Liver (tissue), 9 donors: ENCODE results near the gene ELN. TPM values are rescaled to one million over a fixed set of nuclear protein-coding genes. Genes with fewer than 3 reads are reported as not detected.

ENCODE experiments used
- DNase-seq: peaks from one replicate; pipeline ENCODE4 v3.0.0-alpha.2; 2017; ENCODE audit warnings: low spot score
- H3K27ac ChIP-seq, 2 donors: one replicate each; pipeline ENCODE4 v1.7.0; 2013; ENCODE audit warnings: inconsistent platforms in 2 of 2, low read length in 2 of 2, control low read depth in 1 of 2, low read depth in 1 of 2, mild to moderate bottlenecking in 1 of 2
- H3K27me3 ChIP-seq, 4 donors: one replicate each; pipeline versions ENCODE4 v1.6.1 to v1.7.0; 2013; ENCODE audit warnings: low read length in 3 of 4, inconsistent platforms in 1 of 4, mild to moderate bottlenecking in 1 of 4, moderate library complexity in 1 of 4; ENCODE audit not compliant: control insufficient read depth in 4 of 4, insufficient read depth in 4 of 4
- H3K36me3 ChIP-seq, 4 donors: one replicate each; pipeline versions ENCODE4 v1.6.1 to v1.7.0; 2013; ENCODE audit warnings: low read length in 3 of 4, mild to moderate bottlenecking in 3 of 4, low read depth in 1 of 4, moderate library complexity in 1 of 4; ENCODE audit not compliant: control insufficient read depth in 4 of 4, insufficient read depth in 3 of 4
- H3K4me1 ChIP-seq, 4 donors: one replicate each; pipeline versions ENCODE4 v1.6.1 to v1.7.0; 2013; ENCODE audit warnings: low read length in 3 of 4, mild to moderate bottlenecking in 3 of 4, moderate library complexity in 1 of 4; ENCODE audit not compliant: control insufficient read depth in 4 of 4, insufficient read depth in 4 of 4
- H3K4me3 ChIP-seq, 3 donors: one replicate each; pipeline versions ENCODE4 v1.6.1 to v1.7.0; 2013; ENCODE audit warnings: low read length in 3 of 3, control low read depth in 1 of 3, low read depth in 1 of 3, mild to moderate bottlenecking in 1 of 3
- H3K9ac ChIP-seq, 2 donors: one replicate each; pipeline ENCODE4 v1.7.0; 2013; ENCODE audit warnings: low read length in 2 of 2, mild to moderate bottlenecking in 2 of 2, moderate library complexity in 2 of 2, control low read depth in 1 of 2, low read depth in 1 of 2
- H3K9me3 ChIP-seq, 4 donors: one replicate each; pipeline versions ENCODE4 v1.6.1 to v1.7.0; 2013; ENCODE audit warnings: low read length in 3 of 4; ENCODE audit not compliant: control insufficient read depth in 4 of 4
- EGR1 ChIP-seq, 2 donors: IDR thresholded peaks; 2 replicates each; pipeline ENCODE4 v1.6.1; 2016 to 2018; ENCODE audit warnings: antibody characterized with exemption in 2 of 2, low read depth in 2 of 2
- FOXA1 ChIP-seq: IDR thresholded peaks from 2 replicates; pipeline ENCODE4 v1.6.1; 2016; ENCODE audit warnings: antibody characterized with exemption
- GABPA ChIP-seq, 2 donors: IDR thresholded peaks in 1 of 2; conservative IDR thresholded peaks in 1 of 2; 2 replicates each; pipeline ENCODE4 v1.6.1; 2016; ENCODE audit warnings: antibody characterized with exemption in 2 of 2, mild to moderate bottlenecking in 1 of 2, moderate library complexity in 1 of 2
- HNF4A ChIP-seq, 2 donors: conservative IDR thresholded peaks; 2 replicates each; pipeline ENCODE4 v1.6.1; 2016; ENCODE audit warnings: antibody characterized with exemption in 2 of 2, mild to moderate bottlenecking in 2 of 2
- HNF4G ChIP-seq: IDR thresholded peaks from 2 replicates; pipeline ENCODE4 v1.6.1; 2016; ENCODE audit warnings: antibody characterized with exemption
- JUND ChIP-seq, 2 donors: IDR thresholded peaks; 2 replicates each; pipeline ENCODE4 v1.6.1; 2016; ENCODE audit warnings: antibody characterized with exemption in 2 of 2
- MAX ChIP-seq: IDR thresholded peaks from 2 replicates; pipeline ENCODE4 v1.6.1; 2016; ENCODE audit warnings: antibody characterized with exemption
- NR2F2 ChIP-seq: IDR thresholded peaks from 2 replicates; pipeline ENCODE4 v1.6.1; 2016; ENCODE audit warnings: antibody characterized with exemption
- RAD21 ChIP-seq, 2 donors: IDR thresholded peaks; 2 replicates each; pipeline ENCODE4 v1.6.1; 2016; ENCODE audit warnings: antibody characterized with exemption in 2 of 2, mild to moderate bottlenecking in 2 of 2
- REST ChIP-seq: IDR thresholded peaks from 2 replicates; pipeline ENCODE4 v1.6.1; 2016; ENCODE audit warnings: antibody characterized with exemption, mild to moderate bottlenecking
- RXRA ChIP-seq, 2 donors: IDR thresholded peaks; 2 replicates each; pipeline ENCODE4 v1.6.1; 2017 to 2018; ENCODE audit warnings: antibody characterized with exemption in 2 of 2, mild to moderate bottlenecking in 1 of 2
- SP1 ChIP-seq: IDR thresholded peaks from 2 replicates; pipeline ENCODE4 v1.6.1; 2018; ENCODE audit warnings: antibody characterized with exemption, mild to moderate bottlenecking
- YY1 ChIP-seq: IDR thresholded peaks from 2 replicates; pipeline ENCODE4 v1.6.1; 2016; ENCODE audit warnings: antibody characterized with exemption, mild to moderate bottlenecking
- ZBTB33 ChIP-seq: IDR thresholded peaks from 2 replicates; pipeline ENCODE4 v1.6.1; 2016; ENCODE audit warnings: antibody characterized with exemption
- WGBS: extraction: QIAGEN DNeasy Blood & Tissue Kit; methylation state at CpG from one replicate; pipeline ENCODE4 v1.1.7; 2013; 5-methylcytosine and 5-hydroxymethylcytosine counted together
- polyA plus RNA-seq, 2 donors: library from polyadenylated mRNA; stranded (reverse) in 1 of 2; unstranded in 1 of 2; fragments of 200-250 nt in 1 of 2; fragments of >200 nt in 1 of 2; fragmentation: Nextera tagmentation in 1 of 2; extraction: Ambion mirVana in 1 of 2; gene quantifications; one replicate each; pipeline versions ENCODE4 v1.2.1 to v1.2.3, GENCODE V29; 2013 to 2015
- total RNA-seq, 2 donors: library from RNA; depleted of rRNA; stranded (reverse); fragments of >200 nt; gene quantifications; one replicate each; pipeline ENCODE4 v1.2.3, GENCODE V29; 2014
- donor health status: healthy.
- donor health status: healthy.
- donor health status: healthy.
- donor health status: healthy.
- donor health status: healthy.

The ELN gene
- total and polyA plus RNA-seq, 4 donors: 2.7 to 16.3 (median 9.7) TPM

GRCh38 chr7:73991522-73992100 lies 36.4 kb upstream of the ELN start:
- peaks cover 0 to 4% (median 0%) of the 10 kb centered on the region in 4 donors for H3K9me3 ChIP-seq
- no peak overlapping the region for H3K9ac ChIP-seq
- 98% methylated on average over 7 of the region's 7 CpGs for WGBS
- TF ChIP-seq RAD21 (IDR thresholded peaks at IDR 0.05) (no peak), REST (no peak), HNF4A (conservative IDR thresholded peaks at IDR 0.05) (no peak), SP1 (no peak), ZBTB33 (no peak), HNF4G (no peak), GABPA (IDR thresholded peaks at IDR 0.05 in 1 of 2, conservative IDR thresholded peaks at IDR 0.05 in 1 of 2) (no peak), FOXA1 (no peak), YY1 (no peak), RXRA (IDR thresholded peaks at IDR 0.05) (no peak), MAX (no peak), NR2F2 (no peak), EGR1 (IDR thresholded peaks at IDR 0.05; ENCODE audit: low read depth in 2 of 2) (no peak), JUND (IDR thresholded peaks at IDR 0.05) (no peak)
- H3K27me3 ChIP-seq: no peaks in the 10 kb centered on the region
- no peak overlapping the region for H3K4me3 ChIP-seq
- no peak overlapping the region for H3K27ac ChIP-seq
- H3K4me1 ChIP-seq: no peaks in the 10 kb centered on the region
- DNase-seq: no peak
- H3K36me3 ChIP-seq: no peaks in the 10 kb centered on the region

GRCh38 chr7:73992101-73992562 lies 35.8 kb upstream of the ELN start:
- H3K9me3 ChIP-seq: peaks cover 0 to 4% (median 0%) of the 10 kb centered on the region in 4 donors
- no peak for DNase-seq
- no peak overlapping the region for H3K9ac ChIP-seq
- WGBS: 80% methylated on average over 18 of the region's 18 CpGs
- no peak for TF ChIP-seq EGR1 (IDR thresholded peaks at IDR 0.05; ENCODE audit: low read depth in 2 of 2)
- H3K4me3 ChIP-seq: no peak overlapping the region
- no peaks in the 10 kb centered on the region for H3K27me3 ChIP-seq
- H3K27ac ChIP-seq: no peak overlapping the region
- no peaks in the 10 kb centered on the region for H3K4me1 ChIP-seq
- H3K36me3 ChIP-seq: no peaks in the 10 kb centered on the region
